Umbilical cord (tissue), 1 donor: ENCODE results near the gene OR13C2. TPM values are rescaled to one million over a fixed set of nuclear protein-coding genes. Genes with fewer than 3 reads are reported as not detected.

Experiments used
- total RNA-seq: library from RNA; depleted of rRNA; stranded (reverse); fragments of >200 nt; gene quantifications from one replicate; pipeline ENCODE4 v1.2.3, GENCODE V29; 2014; ENCODE audit warnings: low replicate concordance; ENCODE audit not compliant: insufficient read depth

The OR13C2 gene
- total RNA-seq, 1 donor from 2014 or later, result 16.4 TPM

Other genes starting within 250 kb of the OR13C2 start
- not detected for gene OR13F1, start 101.4 kb downstream of the OR13C2 start, total RNA-seq
- gene OR13C4, start 78.4 kb downstream of the OR13C2 start, total RNA-seq, result 5.3 TPM
- gene OR13C3, start 68.8 kb downstream of the OR13C2 start, total RNA-seq, result 6.5 TPM
- gene OR13C8, start 36.5 kb downstream of the OR13C2 start, total RNA-seq, result not detected
- gene OR13C5, start 6.2 kb downstream of the OR13C2 start, total RNA-seq, result 10.6 TPM
- gene OR13C9, start 12.6 kb upstream of the OR13C2 start, total RNA-seq, result 3.6 TPM
- 6.0 TPM for gene OR13D1, start 88.9 kb upstream of the OR13C2 start, total RNA-seq
- gene NIPSNAP3A, start 142.1 kb upstream of the OR13C2 start, total RNA-seq, result 62.1 TPM
- gene NIPSNAP3B, start 158.5 kb upstream of the OR13C2 start, total RNA-seq, result 6.5 TPM